HepG2 (cell line): ENCODE data around the gene TMED6. TPM values are rescaled to one million over a fixed set of nuclear protein-coding genes. Genes with fewer than 3 reads are reported as not detected.

Experiments used
- CCAR2 ChIP-seq: fragments of 200-400 bp; formaldehyde crosslinking; optimal IDR thresholded peaks from 2 replicates; pipeline ENCODE3; 2018; ENCODE audit warnings: low read depth, mild to moderate bottlenecking, low read length, moderate library complexity
- NRL ChIP-seq: sonication (generic); formaldehyde crosslinking; IDR thresholded peaks from 2 replicates; pipeline ENCODE4 v1.5.0; 2020; ENCODE audit warnings: missing genetic modification reagents, mild to moderate bottlenecking, moderate library complexity, borderline replicate concordance
- TFE3 ChIP-seq: IDR thresholded peaks from 2 replicates; pipeline ENCODE4 v1.6.1; 2016
- THAP8 ChIP-seq: sonication (generic); formaldehyde crosslinking; IDR thresholded peaks from 2 replicates; pipeline ENCODE4 v1.5.1; 2020; ENCODE audit warnings: missing genetic modification reagents, mild to moderate bottlenecking, borderline replicate concordance
- ZBTB46 ChIP-seq: sonication (generic); formaldehyde crosslinking; IDR thresholded peaks from 2 replicates; pipeline ENCODE4 v1.4.0; 2020; ENCODE audit warnings: mild to moderate bottlenecking, missing genetic modification reagents, borderline replicate concordance
- ZBTB7A ChIP-seq: sonication (generic); formaldehyde crosslinking; IDR thresholded peaks from 2 replicates; pipeline ENCODE4 v1.8.0; 2022; ENCODE audit warnings: mild to moderate bottlenecking, missing genetic modification reagents
- ZC3H4 ChIP-seq: sonication (generic); formaldehyde crosslinking; IDR thresholded peaks from 2 replicates; pipeline ENCODE4 v1.4.0; 2020; ENCODE audit warnings: missing genetic modification reagents, borderline replicate concordance
- ZNF317 ChIP-seq: sonication (generic); formaldehyde crosslinking; IDR thresholded peaks from 2 replicates; pipeline ENCODE4 v1.5.0; 2020; ENCODE audit warnings: mild to moderate bottlenecking, missing genetic modification reagents
- ZNF687 ChIP-seq: sonication (generic); formaldehyde crosslinking; IDR thresholded peaks from 2 replicates; pipeline ENCODE4 v1.5.1; 2020; ENCODE audit warnings: mild to moderate bottlenecking, missing genetic modification reagents, moderate library complexity
- ZNF75D ChIP-seq: sonication (generic); formaldehyde crosslinking; IDR thresholded peaks from 2 replicates; pipeline ENCODE4 v1.8.1; 2023; ENCODE audit warnings: missing genetic modification reagents, mild to moderate bottlenecking, borderline replicate concordance
- ZSCAN12 ChIP-seq: sonication (generic); formaldehyde crosslinking; IDR thresholded peaks from 2 replicates; pipeline ENCODE4 v1.9.0; 2021; ENCODE audit warnings: mild to moderate bottlenecking, missing genetic modification reagents
- polyA plus RNA-seq, 8 experiments: library from polyadenylated mRNA; depleted of rRNA in 3 of 8; stranded (reverse) in 7 of 8; unstranded in 1 of 8; fragments of >200 nt; fragmentation: Illumina TruSeq in 4 of 8; extraction: Trizol in 4 of 8; gene quantifications; 2 replicates each; pipeline versions ENCODE4 v1.2.1 to v1.2.3, GENCODE V29; 2011 to 2016; ENCODE audit warnings: low read depth in 4 of 8, missing spikeins in 1 of 8, mixed read lengths in 1 of 8; ENCODE audit not compliant: insufficient read depth in 1 of 8
- total RNA-seq, 5 experiments: library from RNA; depleted of rRNA; stranded (reverse); fragments of >200 nt; fragmentation: Illumina TruSeq; extraction: Trizol; gene quantifications; 2 replicates each; pipeline ENCODE4 v1.2.3, GENCODE V29; 2016; ENCODE audit warnings: low read depth in 1 of 5
- TF ChIP-seq, protein P1 (sequence below): sonication (generic); formaldehyde crosslinking; IDR thresholded peaks from 2 replicates; pipeline ENCODE4 v1.8.0; 2022; ENCODE audit warnings: missing genetic modification reagents, mild to moderate bottlenecking, inconsistent platforms, borderline replicate concordance
- TF ChIP-seq, protein P2 (sequence below): IDR thresholded peaks from 2 replicates; pipeline ENCODE4 v1.6.1; 2018; ENCODE audit warnings: missing genetic modification reagents
- TF ChIP-seq, protein P3 (sequence below): sonication (generic); formaldehyde crosslinking; IDR thresholded peaks from 2 replicates; pipeline ENCODE4 v1.8.0; 2022; ENCODE audit warnings: mild to moderate bottlenecking, missing genetic modification reagents, borderline replicate concordance

Gene TMED6
- total and polyA plus RNA-seq, 2 of the 13 experiments (the other 11 are each of a cell fraction or from before 2014, with no cell fraction given) = 9.8 to 14.4 TPM

GRCh38 chr16:69311533-69312387 is 39.8 kb downstream of the TMED6 start (continued):
- TF ChIP-seq, protein P1, sequence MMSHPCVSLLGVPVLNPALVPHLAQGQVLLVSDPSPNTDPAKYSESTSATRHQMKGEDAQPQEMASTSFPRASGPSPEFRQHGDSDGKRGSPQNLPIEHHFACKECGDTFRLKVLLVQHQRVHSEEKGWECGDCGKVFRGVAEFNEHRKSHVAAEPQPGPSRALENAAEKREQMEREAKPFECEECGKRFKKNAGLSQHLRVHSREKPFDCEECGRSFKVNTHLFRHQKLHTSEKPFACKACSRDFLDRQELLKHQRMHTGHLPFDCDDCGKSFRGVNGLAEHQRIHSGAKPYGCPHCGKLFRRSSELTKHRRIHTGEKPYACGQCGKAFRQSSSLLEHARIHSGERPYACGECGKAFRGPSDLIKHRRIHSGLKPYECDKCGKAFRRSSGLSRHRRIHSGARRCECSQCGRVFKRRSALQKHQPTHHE (CRISPR knock-in tag) = peak; percentile 42; the same call in 1 of the 2 replicates
- TF ChIP-seq, protein P2, sequence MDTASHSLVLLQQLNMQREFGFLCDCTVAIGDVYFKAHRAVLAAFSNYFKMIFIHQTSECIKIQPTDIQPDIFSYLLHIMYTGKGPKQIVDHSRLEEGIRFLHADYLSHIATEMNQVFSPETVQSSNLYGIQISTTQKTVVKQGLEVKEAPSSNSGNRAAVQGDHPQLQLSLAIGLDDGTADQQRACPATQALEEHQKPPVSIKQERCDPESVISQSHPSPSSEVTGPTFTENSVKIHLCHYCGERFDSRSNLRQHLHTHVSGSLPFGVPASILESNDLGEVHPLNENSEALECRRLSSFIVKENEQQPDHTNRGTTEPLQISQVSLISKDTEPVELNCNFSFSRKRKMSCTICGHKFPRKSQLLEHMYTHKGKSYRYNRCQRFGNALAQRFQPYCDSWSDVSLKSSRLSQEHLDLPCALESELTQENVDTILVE (CRISPR knock-in tag) = no peak; the same call in 1 of the 2 replicates
- TF ChIP-seq ZBTB7A (peak; percentile 78), THAP8 (CRISPR knock-in tag) (no peak), ZC3H4 (CRISPR knock-in tag) (no peak), ZNF317 (CRISPR knock-in tag) (0 out of 2 replicates have a peak, but pooled peaks have one; percentile 60), ZSCAN12 (CRISPR knock-in tag) (peak; percentile 91; the same call in 1 of the 2 replicates), CCAR2 (no peak), TFE3 (CRISPR knock-in tag) (peak; percentile 44; the same call in 1 of the 2 replicates), ZNF75D (CRISPR knock-in tag) (no peak), ZBTB46 (CRISPR knock-in tag) (0 out of 2 replicates have a peak, but pooled peaks have one; percentile 55), NRL (CRISPR knock-in tag) (peak; percentile 57; the same call in 1 of the 2 replicates), ZNF687 (peak; percentile 80)
- TF ChIP-seq, protein P3, sequence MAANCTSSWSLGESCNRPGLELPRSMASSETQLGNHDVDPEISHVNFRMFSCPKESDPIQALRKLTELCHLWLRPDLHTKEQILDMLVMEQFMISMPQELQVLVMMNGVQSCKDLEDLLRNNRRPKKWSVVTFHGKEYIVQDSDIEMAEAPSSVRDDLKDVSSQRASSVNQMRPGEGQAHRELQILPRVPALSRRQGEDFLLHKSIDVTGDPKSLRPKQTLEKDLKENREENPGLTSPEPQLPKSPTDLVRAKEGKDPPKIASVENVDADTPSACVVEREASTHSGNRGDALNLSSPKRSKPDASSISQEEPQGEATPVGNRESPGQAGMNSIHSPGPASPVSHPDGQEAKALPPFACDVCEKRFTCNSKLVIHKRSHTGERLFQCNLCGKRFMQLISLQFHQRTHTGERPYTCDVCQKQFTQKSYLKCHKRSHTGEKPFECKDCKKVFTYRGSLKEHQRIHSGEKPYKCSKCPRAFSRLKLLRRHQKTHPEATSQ (CRISPR knock-in tag) = 0 out of 2 replicates have a peak, but pooled peaks have one; percentile 61
